RPMI7951 (cell line): ENCODE data around the gene TRAPPC1. TPM values are rescaled to one million over a fixed set of nuclear protein-coding genes. Genes with fewer than 3 reads are reported as not detected.

ENCODE experiments used
- DNase-seq: peaks from one replicate; pipeline ENCODE4 v3.0.0-alpha.2; 2012; ENCODE audit warnings: low read depth
- total RNA-seq: library from RNA; depleted of rRNA; stranded (reverse); fragments of >200 nt; shearing (Covaris generic); gene quantifications from 2 replicates; pipeline ENCODE4 v1.2.3, GENCODE V29; 2014

TRAPPC1 gene
- total RNA-seq, 1 experiment from 2014 or later, result 54.2 TPM

DNA sequence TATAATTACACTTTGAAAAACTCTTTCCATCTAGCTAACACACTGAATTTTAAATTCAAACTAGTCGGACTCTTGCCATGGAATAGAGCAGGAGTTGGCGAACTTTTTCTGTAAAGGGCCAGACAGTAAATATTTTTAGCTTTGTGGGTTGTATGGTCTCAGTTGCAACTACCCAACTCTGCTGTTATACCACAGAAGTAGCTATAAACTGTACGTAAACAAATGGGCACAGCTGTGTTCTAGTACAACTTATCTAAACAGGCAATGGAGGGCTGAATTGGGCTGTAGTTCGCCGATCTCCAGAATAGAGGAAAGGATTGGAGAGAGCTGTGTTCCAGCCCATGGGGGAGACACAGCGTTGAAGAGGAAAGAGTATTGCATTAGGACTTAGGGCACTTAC is 9.0 kb upstream of the TRAPPC1 start:
- no peak for DNase-seq

GRCh38 chr17:7940034-7940433 is 8.3 kb upstream of the TRAPPC1 start:
- DNase-seq, result no peak

GRCh38 chr17:7935859-7936258 is 4.1 kb upstream of the TRAPPC1 start:
- no peak for DNase-seq

DNA sequence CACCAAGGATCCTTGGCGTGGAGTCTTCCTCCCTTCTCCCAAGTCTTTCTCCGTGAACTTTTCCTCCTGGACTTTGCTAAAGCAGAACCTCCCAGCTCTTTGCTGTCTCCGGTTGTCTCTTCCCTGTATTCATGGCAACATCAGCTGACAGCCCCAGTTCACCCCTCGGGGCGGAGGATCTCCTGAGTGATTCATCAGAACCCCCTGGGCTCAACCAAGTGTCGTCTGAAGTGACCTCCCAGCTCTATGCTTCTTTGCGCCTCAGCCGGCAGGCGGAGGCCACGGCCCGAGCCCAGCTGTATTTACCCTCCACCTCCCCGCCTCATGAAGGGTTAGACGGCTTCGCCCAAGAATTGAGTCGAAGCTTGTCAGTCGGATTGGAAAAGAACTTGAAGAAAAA is 1.2 kb upstream of the TRAPPC1 start:
- peak; percentile 88 for DNase-seq

GRCh38 chr17:7932483-7932891 is 741 bp upstream of the TRAPPC1 start:
- DNase-seq, result peak; percentile 31

DNA sequence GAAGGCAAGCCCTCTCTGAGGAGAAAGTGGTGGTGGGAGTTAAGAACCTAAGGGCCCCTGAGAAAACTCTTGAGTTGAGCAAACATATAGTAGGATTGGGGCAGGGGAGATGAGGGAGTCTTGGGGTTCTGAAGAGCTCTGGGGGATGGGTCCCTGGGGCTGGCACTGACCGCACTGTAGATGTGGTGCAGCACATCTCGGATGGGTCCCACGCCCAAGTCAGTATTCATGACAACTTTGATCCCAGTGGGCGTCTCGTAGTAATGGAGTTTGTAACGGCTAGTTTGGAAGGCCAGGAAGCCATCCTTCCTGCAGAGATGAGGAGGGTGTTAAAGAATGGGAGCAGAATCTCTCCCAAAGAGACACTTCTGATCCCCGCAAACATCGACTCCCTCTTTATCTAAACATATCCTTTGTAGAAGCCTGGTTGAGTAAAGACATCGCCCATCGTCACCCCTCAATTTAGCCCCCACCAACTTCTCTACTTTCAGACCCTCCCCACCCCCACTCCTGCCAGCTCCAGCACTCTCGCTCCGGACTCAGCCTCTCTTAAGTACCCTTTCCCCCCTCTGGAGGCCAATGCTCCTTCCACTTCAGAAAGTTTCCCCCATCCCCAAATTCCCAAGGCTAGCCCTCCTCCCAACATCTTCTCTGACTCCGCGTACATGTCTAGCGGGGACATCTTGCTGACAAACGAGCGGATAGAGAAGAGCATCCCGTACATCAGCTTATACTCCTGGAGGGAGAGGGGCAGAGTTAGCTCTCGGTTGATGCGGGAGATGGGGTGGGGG is 710 bp downstream of the TRAPPC1 start:
- DNase-seq, result no peak

- no peak for DNase-seq
Observed at GRCh38 chr17:7929158-7930023, 2.4 kb downstream of the TRAPPC1 start, which contains the start of gene KCNAB3. Gene KCNAB3, minus strand, starts transcription at chr17:7929856. Its CDS starts 421 bp downstream, at chr17:7929435.

DNA sequence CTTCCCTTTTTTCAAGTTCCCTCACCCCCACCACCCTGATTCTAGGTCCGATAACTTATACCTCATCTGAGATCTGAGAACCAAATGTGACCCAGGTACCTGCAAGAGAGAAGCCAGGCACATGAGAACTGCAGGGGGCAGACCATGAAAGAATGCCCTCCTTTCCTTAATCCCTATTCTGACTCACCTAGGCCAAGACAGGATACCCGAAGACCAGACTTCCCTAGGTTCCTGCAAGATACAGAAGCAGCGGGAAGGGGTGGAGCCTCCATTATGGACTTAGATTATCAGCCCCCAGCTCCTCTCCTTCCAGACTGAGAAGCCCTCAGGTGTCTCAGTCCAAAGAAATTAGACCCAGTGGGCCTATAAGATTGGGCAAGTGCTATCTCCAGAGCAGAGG is 4.2 kb downstream of the TRAPPC1 start:
- no peak for DNase-seq

- DNase-seq, result peak; percentile 75
Observed at GRCh38 chr17:7922845-7923628, 8.7 kb downstream of the TRAPPC1 start.

DNA sequence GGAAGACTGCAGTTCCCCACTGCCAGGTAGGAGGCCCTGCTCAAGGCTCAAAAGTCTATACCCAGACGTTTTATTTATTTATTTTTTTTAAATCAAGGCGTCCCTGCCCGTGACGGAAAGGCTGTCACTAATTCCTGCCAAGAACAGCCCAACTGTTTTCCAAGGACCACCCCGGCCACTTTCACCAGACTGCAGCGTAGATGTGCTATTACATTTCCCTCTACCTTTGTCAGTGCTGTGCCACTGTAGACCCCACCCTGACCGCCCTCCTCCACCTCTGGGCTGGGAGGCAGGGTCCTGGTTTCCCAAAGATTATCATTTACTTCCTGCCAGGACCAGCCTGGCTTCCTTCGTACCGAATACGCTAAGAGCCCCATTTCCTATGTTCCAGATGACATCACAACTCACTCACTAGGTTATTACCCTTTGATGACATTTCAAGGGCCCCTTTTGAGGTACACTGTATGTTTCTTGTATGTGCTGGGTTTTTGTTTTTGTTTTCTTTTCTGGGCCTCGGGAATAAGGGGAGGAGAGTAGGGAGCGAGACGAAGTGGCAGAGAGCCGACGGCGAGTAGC is 9.4 kb downstream of the TRAPPC1 start:
- DNase-seq, result no peak

DNA sequence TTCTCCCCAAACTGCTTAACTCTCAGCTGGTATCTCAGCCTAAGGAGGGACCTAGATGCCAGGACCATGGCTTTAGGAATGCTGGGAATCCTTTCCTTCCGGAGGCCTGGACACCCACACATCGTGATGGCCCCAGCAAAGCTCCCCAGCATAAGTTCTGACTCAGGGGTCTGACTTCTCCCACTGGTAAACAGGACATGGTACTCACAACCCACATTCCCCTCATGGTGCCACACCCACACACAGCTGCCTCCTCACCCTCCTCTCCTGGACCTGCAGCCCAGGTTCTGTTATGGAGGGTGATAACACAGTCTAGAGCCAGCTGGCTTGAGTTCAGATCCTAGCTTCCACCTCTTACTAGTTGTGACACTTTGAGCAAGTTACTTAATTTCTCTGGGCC is 14.9 kb downstream of the TRAPPC1 start:
- DNase-seq, result peak; percentile 32

GRCh38 chr17:7916385-7916682 is 15.4 kb downstream of the TRAPPC1 start:
- no peak for DNase-seq

- DNase-seq, result peak; percentile 95
Observed at GRCh38 chr17:7915611-7916384, 15.9 kb downstream of the TRAPPC1 start, which contains the start of gene RNF227. Gene RNF227, minus strand, starts transcription at chr17:7916289. Its CDS starts 94 bp downstream, at chr17:7916195.

GRCh38 chr17:7915179-7915610 is 16.6 kb downstream of the TRAPPC1 start:
- DNase-seq, result peak; percentile 43

- peak; percentile 73 for DNase-seq
Observed at GRCh38 chr17:7912927-7913524, 18.7 kb downstream of the TRAPPC1 start.

- DNase-seq, result no peak
Observed at GRCh38 chr17:7911116-7911515, 20.6 kb downstream of the TRAPPC1 start.

DNA sequence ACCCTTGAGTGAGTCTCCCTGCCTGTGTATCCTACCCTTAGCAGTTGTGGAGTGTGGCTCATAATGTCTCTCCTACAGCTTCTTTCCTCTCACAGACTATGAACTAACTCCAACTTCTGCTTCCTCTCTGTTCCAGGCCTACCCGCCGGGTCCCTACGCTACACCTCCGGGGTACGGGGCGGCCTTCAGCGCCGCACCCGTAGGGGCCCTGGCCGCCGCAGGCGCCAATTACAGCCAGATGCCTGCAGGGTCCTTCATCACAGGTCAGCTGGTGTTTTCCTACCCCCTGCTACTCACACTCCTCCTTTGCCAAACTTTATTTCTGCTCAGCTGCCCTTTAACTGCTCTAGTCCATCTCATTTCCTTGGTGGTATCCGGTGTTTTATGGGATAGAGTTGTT is 21.0 kb downstream of the TRAPPC1 start:
- no peak for DNase-seq

DNA sequence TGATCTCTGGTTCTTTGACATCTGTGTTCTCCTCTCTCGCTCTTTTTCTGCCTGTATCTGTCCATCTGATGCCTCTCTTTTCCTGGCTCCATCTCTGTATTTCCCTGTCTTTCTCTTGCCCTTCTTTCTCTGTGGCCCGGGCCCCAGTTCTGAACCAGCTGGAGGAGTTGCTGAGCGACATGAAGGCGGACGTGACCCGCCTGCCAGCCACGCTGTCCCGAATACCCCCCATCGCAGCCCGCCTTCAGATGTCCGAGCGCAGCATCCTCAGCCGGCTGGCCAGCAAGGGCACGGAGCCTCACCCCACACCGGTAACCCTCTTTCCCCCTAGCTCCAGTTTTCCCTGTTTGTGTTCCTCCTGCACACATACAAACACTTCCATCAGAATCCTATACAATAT is 21.5 kb downstream of the TRAPPC1 start:
- no peak for DNase-seq

DNA sequence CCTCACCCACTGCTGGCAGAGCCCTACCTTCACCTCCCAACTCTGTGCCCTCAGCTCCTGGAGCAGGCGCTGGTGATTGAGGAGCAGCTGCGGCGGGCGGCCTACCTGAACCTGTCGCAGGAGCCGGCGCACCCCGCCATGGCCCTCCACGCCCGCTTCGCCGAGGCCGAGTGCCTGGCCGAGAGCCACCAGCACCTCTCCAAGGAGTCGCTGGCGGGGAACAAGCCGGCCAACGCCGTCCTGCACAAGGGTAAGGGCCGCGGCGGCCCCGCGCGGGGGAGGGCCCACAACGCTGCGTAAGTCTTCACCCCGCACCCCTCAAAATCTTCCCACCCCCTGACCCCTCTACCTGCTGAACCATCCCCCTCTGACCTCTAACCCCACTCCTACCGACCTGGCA is 22.7 kb downstream of the TRAPPC1 start:
- DNase-seq, result no peak
